HepG2 (cell line): ENCODE data around the gene RAD51. TPM values are rescaled to one million over a fixed set of nuclear protein-coding genes. Genes with fewer than 3 reads are reported as not detected.
A peak's percentile ranks its signal among the peaks of the same experiment; 100 is the strongest.

Experiments
- ATRX ChIP-seq: sonication (generic); formaldehyde crosslinking; IDR thresholded peaks from 2 replicates; pipeline ENCODE4 v1.4.0; 2020; ENCODE audit warnings: missing genetic modification reagents, borderline replicate concordance
- BCL6 ChIP-seq: IDR thresholded peaks from 2 replicates; pipeline ENCODE4 v1.6.1; 2016; ENCODE audit warnings: missing genetic modification reagents, missing compliant biosample characterization
- BORCS8-MEF2B ChIP-seq: sonication (generic); formaldehyde crosslinking; IDR thresholded peaks from 2 replicates; pipeline ENCODE4 v1.8.0; 2022; ENCODE audit warnings: mild to moderate bottlenecking, missing genetic modification reagents
- CHCHD3 ChIP-seq: sonication (generic); formaldehyde crosslinking; IDR thresholded peaks from 2 replicates; pipeline ENCODE4 v1.8.0; 2022; ENCODE audit warnings: mild to moderate bottlenecking, missing genetic modification reagents, moderate library complexity
- EEA1 ChIP-seq: sonication (generic); formaldehyde crosslinking; IDR thresholded peaks from 2 replicates; pipeline ENCODE4 v1.5.1; 2020; ENCODE audit warnings: mild to moderate bottlenecking, missing genetic modification reagents, borderline replicate concordance
- FOXO1 ChIP-seq: sonication (generic); formaldehyde crosslinking; IDR thresholded peaks from 2 replicates; pipeline ENCODE4 v1.4.0; 2020; ENCODE audit warnings: missing genetic modification reagents
- GTF3A ChIP-seq: sonication (generic); formaldehyde crosslinking; conservative IDR thresholded peaks from 2 replicates; pipeline ENCODE4 v1.4.0; 2020; ENCODE audit warnings: mild to moderate bottlenecking, missing genetic modification reagents
- HES4 ChIP-seq: sonication (generic); formaldehyde crosslinking; IDR thresholded peaks from 2 replicates; pipeline ENCODE4 v1.9.0; 2021; ENCODE audit warnings: mild to moderate bottlenecking, missing genetic modification reagents, borderline replicate concordance
- IRF2 ChIP-seq: IDR thresholded peaks from 2 replicates; pipeline ENCODE4 v1.6.1; 2018; ENCODE audit warnings: missing genetic modification reagents, missing compliant biosample characterization
- MED1 ChIP-seq: sonication (generic); formaldehyde crosslinking; IDR thresholded peaks from 2 replicates; pipeline ENCODE4 v1.4.0; 2020; ENCODE audit warnings: missing genetic modification reagents
- NFE2 ChIP-seq: sonication (generic); formaldehyde crosslinking; IDR thresholded peaks from 2 replicates; pipeline ENCODE4 v1.4.0; 2020; ENCODE audit warnings: missing genetic modification reagents
- NFE2L1 ChIP-seq: sonication (generic); formaldehyde crosslinking; IDR thresholded peaks from 2 replicates; pipeline ENCODE4 v1.4.0; 2020; ENCODE audit warnings: missing genetic modification reagents, mild to moderate bottlenecking, borderline replicate concordance
- PHF20 ChIP-seq: sonication (generic); formaldehyde crosslinking; IDR thresholded peaks from 2 replicates; pipeline ENCODE4 v1.5.0; 2020; ENCODE audit warnings: mild to moderate bottlenecking, missing genetic modification reagents
- PPARG ChIP-seq: conservative IDR thresholded peaks from 2 replicates; pipeline ENCODE4 v1.6.1; 2016; ENCODE audit warnings: missing biosample characterization, missing genetic modification reagents
- PRMT3 ChIP-seq: sonication (generic); formaldehyde crosslinking; IDR thresholded peaks from 2 replicates; pipeline ENCODE4 v1.8.1; 2022; ENCODE audit warnings: low read depth, mild to moderate bottlenecking, moderate library complexity, missing genetic modification reagents, borderline replicate concordance
- SMYD3 ChIP-seq: sonication (generic); formaldehyde crosslinking; IDR thresholded peaks from 2 replicates; pipeline ENCODE4 v1.8.1; 2023; ENCODE audit warnings: mild to moderate bottlenecking, missing genetic modification reagents
- SNAI1 ChIP-seq: sonication (generic); formaldehyde crosslinking; IDR thresholded peaks from 2 replicates; pipeline ENCODE4 v1.5.0; 2020; ENCODE audit warnings: mild to moderate bottlenecking, missing genetic modification reagents, borderline replicate concordance
- SOX13 ChIP-seq, 3 experiments: fragments of 450-650 bp in 1 of 3; sonication (generic) in 1 of 3; formaldehyde crosslinking in 1 of 3; IDR thresholded peaks in 2 of 3; conservative IDR thresholded peaks in 1 of 3; 2 replicates each; pipeline versions ENCODE4 v1.5.0 to v1.6.1; 2016 to 2020; ENCODE audit warnings: antibody characterized with exemption in 1 of 3, mild to moderate bottlenecking in 1 of 3, missing compliant biosample characterization in 1 of 3, missing genetic modification reagents in 1 of 3, moderate library complexity in 1 of 3
- SP2 ChIP-seq: sonication (generic); formaldehyde crosslinking; IDR thresholded peaks from 2 replicates; pipeline ENCODE4 v1.5.1; 2020; ENCODE audit warnings: mild to moderate bottlenecking, missing genetic modification reagents
- ZNF180 ChIP-seq: sonication (generic); formaldehyde crosslinking; IDR thresholded peaks from 2 replicates; pipeline ENCODE4 v1.4.0; 2020; ENCODE audit warnings: low read depth, missing genetic modification reagents, borderline replicate concordance
- ZNF224 ChIP-seq: sonication (generic); formaldehyde crosslinking; IDR thresholded peaks from 2 replicates; pipeline ENCODE4 v1.5.0; 2020; ENCODE audit warnings: mild to moderate bottlenecking, missing genetic modification reagents
- ZNF234 ChIP-seq: sonication (generic); formaldehyde crosslinking; conservative IDR thresholded peaks from 2 replicates; pipeline ENCODE4 v1.5.1; 2020; ENCODE audit warnings: mild to moderate bottlenecking, missing genetic modification reagents
- ZNF263 ChIP-seq: sonication (generic); formaldehyde crosslinking; IDR thresholded peaks from 2 replicates; pipeline ENCODE4 v1.4.0; 2020; ENCODE audit warnings: missing genetic modification reagents
- ZNF468 ChIP-seq: sonication (generic); formaldehyde crosslinking; IDR thresholded peaks from 2 replicates; pipeline ENCODE4 v1.8.0; 2022; ENCODE audit warnings: mild to moderate bottlenecking, moderate library complexity, missing genetic modification reagents
- ZNF772 ChIP-seq: sonication (generic); formaldehyde crosslinking; IDR thresholded peaks from 2 replicates; pipeline ENCODE4 v1.5.0; 2020; ENCODE audit warnings: mild to moderate bottlenecking, missing genetic modification reagents
- ZSCAN25 ChIP-seq: sonication (generic); formaldehyde crosslinking; IDR thresholded peaks from 2 replicates; pipeline ENCODE4 v1.8.0; 2022; ENCODE audit warnings: mild to moderate bottlenecking, missing genetic modification reagents
- ZSCAN9 ChIP-seq: IDR thresholded peaks from 2 replicates; pipeline ENCODE4 v1.6.1; 2016; ENCODE audit warnings: borderline replicate concordance
- polyA plus RNA-seq, 8 experiments: library from polyadenylated mRNA; depleted of rRNA in 3 of 8; stranded (reverse) in 7 of 8; unstranded in 1 of 8; fragments of >200 nt; fragmentation: Illumina TruSeq in 4 of 8; extraction: Trizol in 4 of 8; gene quantifications; 2 replicates each; pipeline versions ENCODE4 v1.2.1 to v1.2.3, GENCODE V29; 2011 to 2016; ENCODE audit warnings: low read depth in 4 of 8, missing spikeins in 1 of 8, mixed read lengths in 1 of 8; ENCODE audit not compliant: insufficient read depth in 1 of 8
- total RNA-seq, 5 experiments: library from RNA; depleted of rRNA; stranded (reverse); fragments of >200 nt; fragmentation: Illumina TruSeq; extraction: Trizol; gene quantifications; 2 replicates each; pipeline ENCODE4 v1.2.3, GENCODE V29; 2016; ENCODE audit warnings: low read depth in 1 of 5
- TF ChIP-seq, protein P1 (sequence below): sonication (generic); formaldehyde crosslinking; IDR thresholded peaks from 2 replicates; pipeline ENCODE4 v1.4.0; 2020; ENCODE audit warnings: mild to moderate bottlenecking, low read depth, missing genetic modification reagents
- TF ChIP-seq, protein P2 (sequence below): IDR thresholded peaks from 2 replicates; pipeline ENCODE4 v1.6.1; 2016; ENCODE audit warnings: missing genetic modification reagents, missing compliant biosample characterization

The RAD51 gene
- total and polyA plus RNA-seq, 2 of the 13 experiments (the other 11 are each of a cell fraction or from before 2014, with no cell fraction given) = 8.5 to 12.8 TPM

DNA sequence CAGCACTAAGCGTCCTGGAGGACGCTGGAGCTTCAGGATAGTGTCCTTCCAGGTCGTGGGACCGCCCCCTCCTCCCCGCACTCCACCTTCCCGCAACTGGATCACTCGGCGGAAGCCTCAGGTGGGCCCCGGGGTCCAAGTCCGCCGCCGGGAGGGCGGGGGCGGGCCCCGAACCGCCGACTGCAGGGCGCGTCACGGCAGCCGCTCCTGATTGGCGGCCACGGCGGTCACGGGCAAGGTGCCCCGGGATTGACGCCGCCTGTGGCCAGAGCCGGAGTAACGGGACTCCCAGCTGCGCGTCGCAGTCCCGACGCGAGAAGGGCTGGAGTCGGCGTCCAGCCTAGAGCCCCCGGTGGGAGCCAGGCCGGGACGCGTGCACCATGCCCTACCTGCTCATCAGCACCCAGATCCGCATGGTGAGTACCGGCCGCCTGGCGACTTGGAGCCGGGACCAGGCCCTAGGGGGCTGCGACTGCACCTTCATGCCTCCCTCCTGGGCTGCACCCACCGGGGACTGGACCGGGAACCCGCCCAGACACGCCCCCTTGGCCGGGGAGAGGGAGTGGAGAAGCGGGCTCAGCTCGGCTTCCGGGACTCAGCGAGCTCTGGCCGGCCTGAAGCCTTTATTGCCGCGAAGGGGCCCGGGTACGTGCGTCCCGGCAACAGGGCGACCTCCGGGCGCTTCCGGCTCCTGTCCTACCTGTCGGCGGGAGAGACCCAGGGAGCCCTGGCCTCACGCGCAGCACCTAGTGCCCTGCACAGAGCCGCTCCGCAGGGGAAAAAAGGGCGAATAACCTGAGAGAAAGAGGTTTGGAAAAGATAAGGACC is 69.0 kb downstream of the RAD51 start, which contains the start of gene GCHFR (continued):
- no peak for TF ChIP-seq PPARG
- TF ChIP-seq SNAI1 (CRISPR knock-in tag) = peak; percentile 21
- peak; percentile 73; the same call in 1 of the 2 replicates for TF ChIP-seq PHF20 (CRISPR knock-in tag)
- no peak for TF ChIP-seq CHCHD3 (CRISPR knock-in tag)
- TF ChIP-seq ATRX (CRISPR knock-in tag) = no peak
- peak; percentile 24; the same call in 1 of the 2 replicates for TF ChIP-seq MED1
- peak; percentile 69; the same call in 1 of the 2 replicates for TF ChIP-seq IRF2
- peak; percentile 97; the same call in 1 of the 2 replicates for TF ChIP-seq EEA1 (CRISPR knock-in tag)
- TF ChIP-seq ZNF234 = peak; percentile 43; the same call in 1 of the 2 replicates
- TF ChIP-seq NFE2L1 (CRISPR knock-in tag) = no peak; the same call in 1 of the 2 replicates
- 0 out of 2 replicates have a peak, but pooled peaks have one; percentile 51 for TF ChIP-seq PRMT3 (CRISPR knock-in tag)
- TF ChIP-seq NFE2 = no peak
- TF ChIP-seq BCL6 = no peak
- TF ChIP-seq, protein P1, sequence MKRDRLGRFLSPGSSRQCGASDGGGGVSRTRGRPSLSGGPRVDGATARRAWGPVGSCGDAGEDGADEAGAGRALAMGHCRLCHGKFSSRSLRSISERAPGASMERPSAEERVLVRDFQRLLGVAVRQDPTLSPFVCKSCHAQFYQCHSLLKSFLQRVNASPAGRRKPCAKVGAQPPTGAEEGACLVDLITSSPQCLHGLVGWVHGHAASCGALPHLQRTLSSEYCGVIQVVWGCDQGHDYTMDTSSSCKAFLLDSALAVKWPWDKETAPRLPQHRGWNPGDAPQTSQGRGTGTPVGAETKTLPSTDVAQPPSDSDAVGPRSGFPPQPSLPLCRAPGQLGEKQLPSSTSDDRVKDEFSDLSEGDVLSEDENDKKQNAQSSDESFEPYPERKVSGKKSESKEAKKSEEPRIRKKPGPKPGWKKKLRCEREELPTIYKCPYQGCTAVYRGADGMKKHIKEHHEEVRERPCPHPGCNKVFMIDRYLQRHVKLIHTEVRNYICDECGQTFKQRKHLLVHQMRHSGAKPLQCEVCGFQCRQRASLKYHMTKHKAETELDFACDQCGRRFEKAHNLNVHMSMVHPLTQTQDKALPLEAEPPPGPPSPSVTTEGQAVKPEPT = peak; percentile 66
- peak; percentile 74 for TF ChIP-seq ZNF224 (CRISPR knock-in tag)
- TF ChIP-seq, protein P2, sequence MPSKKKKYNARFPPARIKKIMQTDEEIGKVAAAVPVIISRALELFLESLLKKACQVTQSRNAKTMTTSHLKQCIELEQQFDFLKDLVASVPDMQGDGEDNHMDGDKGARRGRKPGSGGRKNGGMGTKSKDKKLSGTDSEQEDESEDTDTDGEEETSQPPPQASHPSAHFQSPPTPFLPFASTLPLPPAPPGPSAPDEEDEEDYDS = peak; percentile 65
- no peak for TF ChIP-seq SMYD3 (CRISPR knock-in tag)
- no peak for TF ChIP-seq ZNF180 (CRISPR knock-in tag)
- TF ChIP-seq FOXO1 (CRISPR knock-in tag) = peak; percentile 46; the same call in 1 of the 2 replicates
- TF ChIP-seq SOX13 (IDR thresholded peaks at IDR 0.05) = no peak
- TF ChIP-seq SOX13 (CRISPR knock-in tag; conservative IDR thresholded peaks at IDR 0.05 in 1 of 2, IDR thresholded peaks at IDR 0.05 in 1 of 2) = peak in 1 of 2 experiments; percentile 43; a peak in 2 of 4 replicates
- TF ChIP-seq ZSCAN25 (CRISPR knock-in tag) = no peak; the same call in 1 of the 2 replicates
- TF ChIP-seq ZNF468 = peak; percentile 85; the same call in 1 of the 2 replicates
- TF ChIP-seq ZNF263 (CRISPR knock-in tag) = peak; percentile 90
- peak; percentile 62; the same call in 1 of the 2 replicates for TF ChIP-seq HES4 (CRISPR knock-in tag)
- TF ChIP-seq ZSCAN9 = peak; percentile 61; the same call in 1 of the 2 replicates
- 0 out of 2 replicates have a peak, but pooled peaks have one; percentile 43 for TF ChIP-seq GTF3A (CRISPR knock-in tag)
- TF ChIP-seq SP2 (CRISPR knock-in tag) = peak; percentile 52; the same call in 1 of the 2 replicates
- peak; percentile 85; the same call in 1 of the 2 replicates for TF ChIP-seq ZNF772 (CRISPR knock-in tag)
- peak; percentile 89 for TF ChIP-seq BORCS8-MEF2B (CRISPR knock-in tag)
